CD4-positive, alpha-beta T cell treated with Interleukin-2 at 100 ng/mL for 4 hours (primary cell): Measurements from ENCODE around the gene IL22.

Experiments used
- DNase-seq: peaks from one replicate; pipeline ENCODE4 v3.0.0-alpha.2; 2020; ENCODE audit warnings: low spot score

IL22 gene

GRCh38 chr12:68264158-68264855 is 10.9 kb upstream of the IL22 start:
- no peak for DNase-seq

- DNase-seq, result no peak
Measured at GRCh38 chr12:68263366-68263765, 10.0 kb upstream of the IL22 start.

GRCh38 chr12:68261896-68262295 is 8.5 kb upstream of the IL22 start:
- no peak for DNase-seq

GRCh38 chr12:68260153-68260552 is 6.7 kb upstream of the IL22 start:
- DNase-seq, result no peak

GRCh38 chr12:68259318-68259940 is 6.0 kb upstream of the IL22 start:
- peak; percentile 16 for DNase-seq

GRCh38 chr12:68252077-68252476 is 1.3 kb downstream of the IL22 start:
- no peak for DNase-seq

GRCh38 chr12:68250454-68250853 is 3.0 kb downstream of the IL22 start:
- DNase-seq, result no peak

GRCh38 chr12:68247785-68248184 is 5.6 kb downstream of the IL22 start:
- DNase-seq, result no peak

GRCh38 chr12:68246350-68246749 is 7.1 kb downstream of the IL22 start:
- DNase-seq, result no peak

GRCh38 chr12:68245180-68246021 is 8.0 kb downstream of the IL22 start:
- no peak for DNase-seq

GRCh38 chr12:68242777-68243176 is 10.6 kb downstream of the IL22 start:
- no peak for DNase-seq

GRCh38 chr12:68240975-68241374 is 12.4 kb downstream of the IL22 start:
- peak; percentile 64 for DNase-seq

- DNase-seq, result no peak
Measured at GRCh38 chr12:68240079-68240478, 13.3 kb downstream of the IL22 start.

- DNase-seq, result no peak
Measured at GRCh38 chr12:68239309-68239982, 14.0 kb downstream of the IL22 start.

- no peak for DNase-seq
Measured at GRCh38 chr12:68237619-68238018, 15.8 kb downstream of the IL22 start.

GRCh38 chr12:68237078-68237477 is 16.3 kb downstream of the IL22 start:
- DNase-seq, result no peak

GRCh38 chr12:68236421-68237059 is 16.9 kb downstream of the IL22 start:
- DNase-seq, result peak; percentile 64

- DNase-seq, result no peak
Measured at GRCh38 chr12:68235576-68235975, 17.8 kb downstream of the IL22 start.

- no peak for DNase-seq
Measured at GRCh38 chr12:68234140-68234539, 19.3 kb downstream of the IL22 start.

- DNase-seq, result no peak
Measured at GRCh38 chr12:68233498-68233897, 19.9 kb downstream of the IL22 start.

GRCh38 chr12:68231691-68232090 is 21.7 kb downstream of the IL22 start:
- DNase-seq, result no peak

GRCh38 chr12:68231229-68231628 is 22.2 kb downstream of the IL22 start:
- DNase-seq, result no peak
